Gastroesophageal sphincter (tissue), 4 donors: Measurements from ENCODE around the gene PRKCSH. TPM values are rescaled to one million over a fixed set of nuclear protein-coding genes. Genes with fewer than 3 reads are reported as not detected.
"Not testable (repeated sequence)": the region's sequence is repeated elsewhere in the genome, so short reads cannot be mapped to it uniquely, and the experiment has no call there.

Experiments
- ATAC-seq: fragments of 150-250 bp; one replicate; pipeline ENCODE4 v1.9.1; 2016; ENCODE audit warnings: mild to moderate bottlenecking, moderate library complexity
- H3K27ac ChIP-seq, 4 donors: fragments of 200-600 bp; sonication (generic) in 3 of 4; 1 replicate in 3 of 4; 2 replicates in 1 of 4; pipeline ENCODE4 v1.5.1; 2016 to 2019
- H3K27me3 ChIP-seq: fragments of 200-600 bp; sonication (generic); one replicate; pipeline ENCODE4 v1.5.1; 2019
- H3K36me3 ChIP-seq, 2 donors: fragments of 200-600 bp; sonication (generic); one replicate each; pipeline ENCODE4 v1.5.1; 2019; ENCODE audit warnings: control low read depth in 1 of 2
- H3K4me1 ChIP-seq, 3 donors: fragments of 200-600 bp; sonication (generic); 1 replicate in 2 of 3; 2 replicates in 1 of 3; pipeline ENCODE4 v1.5.1; 2016 to 2019; ENCODE audit warnings: control low read depth in 2 of 3
- H3K4me3 ChIP-seq, 2 donors: fragments of 200-600 bp; sonication (generic); one replicate each; pipeline ENCODE4 v1.5.1; 2019; ENCODE audit warnings: mild to moderate bottlenecking in 1 of 2, moderate library complexity in 1 of 2
- H3K9me3 ChIP-seq, 3 donors: fragments of 200-600 bp; sonication (generic); one replicate each; pipeline ENCODE4 v1.5.1; 2017 to 2019; ENCODE audit warnings: control low read depth in 2 of 3
- CTCF ChIP-seq, 4 experiments: fragments of 200-600 bp in 2 of 4; fragments of 450-650 bp in 2 of 4; sonication (generic) in 1 of 4; IDR thresholded peaks; one replicate each; pipeline ENCODE4 v1.5.1; 2017 to 2019; ENCODE audit warnings: antibody characterized with exemption in 4 of 4, mild to moderate bottlenecking in 2 of 4, moderate library complexity in 2 of 4
- EP300 ChIP-seq: sonication (generic); formaldehyde crosslinking; IDR thresholded peaks from one replicate; pipeline ENCODE4 v1.6.1; 2017; ENCODE audit warnings: antibody characterized with exemption, mild to moderate bottlenecking
- POLR2A ChIP-seq, 2 donors: fragments of 450-650 bp; IDR thresholded peaks; one replicate each; pipeline ENCODE4 v1.6.1; 2017; ENCODE audit warnings: antibody characterized with exemption in 2 of 2, mild to moderate bottlenecking in 2 of 2, moderate library complexity in 1 of 2
- POLR2AphosphoS5 ChIP-seq: sonication (generic); formaldehyde crosslinking; IDR thresholded peaks from one replicate; pipeline ENCODE4 v1.6.1; 2017; ENCODE audit warnings: antibody characterized with exemption
- WGBS, 2 donors: methylation state at CpG; one replicate each; pipeline ENCODE4 v1.1.5; 2018; ENCODE audit warnings: low coverage in 1 of 2; 5-methylcytosine and 5-hydroxymethylcytosine counted together
- total RNA-seq, 4 donors: library from RNA; depleted of rRNA; stranded (reverse); fragments of >200 nt; gene quantifications; one replicate each; pipeline ENCODE4 v1.1.0, GENCODE V29; 2016

The PRKCSH gene
- total RNA-seq, 4 donors from 2014 or later, result 72.8 to 112 (median 85.8) TPM

GRCh38 chr19:11461453-11461852, 26.0 kb downstream of the PRKCSH start:
- Histone ChIP-seq H3K36me3 (no peaks in the 10 kb centered on the region), H3K4me1 (no peaks in the 10 kb centered on the region), H3K27me3 (peaks cover 41% of the 10 kb centered on the region), H3K4me3 (no peak overlapping the region), H3K9me3 (no peaks in the 10 kb centered on the region), H3K27ac (no peak overlapping the region)
- no peak for ATAC-seq
- TF ChIP-seq POLR2AphosphoS5 (no peak), EP300 (no peak), CTCF (IDR thresholded peaks at IDR 0.05) (no peak), POLR2A (IDR thresholded peaks at IDR 0.05) (no peak)
- no CpG with 5 or more reads among the region's 2 CpGs for WGBS, 2 donors

- H3K4me1 ChIP-seq, result no peaks in the 10 kb centered on the region
- TF ChIP-seq POLR2AphosphoS5, result no peak
- TF ChIP-seq CTCF (IDR thresholded peaks at IDR 0.05), result no peak
- TF ChIP-seq POLR2A (IDR thresholded peaks at IDR 0.05), result no peak
- no peak for TF ChIP-seq EP300
- H3K4me3 ChIP-seq, result no peak overlapping the region
- 76% methylated on average over 4 of the region's 12 CpGs; no CpG with 5 or more reads in 1 of the 2 donors for WGBS, 2 donors
- no peaks in the 10 kb centered on the region for H3K9me3 ChIP-seq
- peaks cover 35% of the 10 kb centered on the region for H3K27me3 ChIP-seq
- H3K36me3 ChIP-seq, result no peaks in the 10 kb centered on the region
- ATAC-seq, result no peak
- H3K27ac ChIP-seq, result no peak overlapping the region
These were observed 28.0 kb downstream of the PRKCSH start for GRCh38 chr19:11463391-11463790.

GRCh38 chr19:11464333-11465265, 29.2 kb downstream of the PRKCSH start:
- no peak overlapping the region for H3K4me3 ChIP-seq
- H3K4me1 ChIP-seq, result no peaks in the 10 kb centered on the region
- WGBS, 2 donors, result 54 to 71% methylated on average over 2 to 6 of the region's 11 CpGs
- no peaks in the 10 kb centered on the region for H3K36me3 ChIP-seq
- no peaks in the 10 kb centered on the region for H3K9me3 ChIP-seq
- TF ChIP-seq POLR2A (IDR thresholded peaks at IDR 0.05), result no peak
- no peak for TF ChIP-seq CTCF (IDR thresholded peaks at IDR 0.05)
- TF ChIP-seq POLR2AphosphoS5, result no peak
- no peak for TF ChIP-seq EP300
- no peak overlapping the region for H3K27ac ChIP-seq
- H3K27me3 ChIP-seq, result peaks cover 24% of the 10 kb centered on the region
- ATAC-seq, result no peak

GRCh38 chr19:11465600-11465999, 30.2 kb downstream of the PRKCSH start:
- ATAC-seq, result no peak
- H3K27ac ChIP-seq, result no peak overlapping the region
- no peak for TF ChIP-seq CTCF (IDR thresholded peaks at IDR 0.05)
- no peak for TF ChIP-seq POLR2A (IDR thresholded peaks at IDR 0.05)
- no peak for TF ChIP-seq EP300
- no peak for TF ChIP-seq POLR2AphosphoS5

GRCh38 chr19:11468266-11468845, 32.9 kb downstream of the PRKCSH start:
- ATAC-seq, H3K27ac ChIP-seq, H3K9me3 ChIP-seq, H3K4me3 ChIP-seq, H3K4me1 ChIP-seq, H3K36me3 ChIP-seq: not testable (repeated sequence)
- 50% methylated on average over 1 to 8 of the region's 8 CpGs for WGBS, 2 donors
- H3K27me3 ChIP-seq, result peaks cover 36% of the 10 kb centered on the region

More at GRCh38 chr19:11465600-11465999, 30.2 kb downstream of the PRKCSH start:
- no CpG with 5 or more reads among the region's 8 CpGs for WGBS, 2 donors
- Histone ChIP-seq H3K4me3 (no peak overlapping the region), H3K27me3 (peaks cover 21% of the 10 kb centered on the region), H3K36me3 (no peaks in the 10 kb centered on the region), H3K4me1 (no peaks in the 10 kb centered on the region), H3K9me3 (no peaks in the 10 kb centered on the region)
